LoVo (cell line): Measurements from ENCODE around the gene ZNF616.

Experiments used
- DNase-seq: peaks from one replicate; pipeline ENCODE4 v3.0.0-alpha.2; 2016; ENCODE audit warnings: low spot score

ZNF616 gene

GRCh38 chr19:52139252-52140031 is at the start of gene ZNF616:
TSS of gene ZNF616 (minus strand) at chr19:52139938. CDS start at chr19:52130512, 9,426 bp downstream.
- peak; percentile 81 for DNase-seq

GRCh38 chr19:52188822-52189734 is 49.3 kb upstream of the ZNF616 start:
- DNase-seq = no peak

- DNase-seq = no peak
These were observed 47.7 kb upstream of the ZNF616 start for GRCh38 chr19:52187407-52187806.

- no peak for DNase-seq
These were observed 36.8 kb upstream of the ZNF616 start for GRCh38 chr19:52176574-52176973.

GRCh38 chr19:52172347-52172746 is 32.6 kb upstream of the ZNF616 start:
- no peak for DNase-seq

GRCh38 chr19:52171321-52172169 is 31.8 kb upstream of the ZNF616 start, which contains the start of gene ZNF836:
TSS of gene ZNF836 (minus strand) at chr19:52171621. CDS start at chr19:52168072, 3,549 bp downstream.
- peak; percentile 78 for DNase-seq

GRCh38 chr19:52170863-52171320 is 31.2 kb upstream of the ZNF616 start:
- DNase-seq = no peak

- DNase-seq = no peak
These were observed 30.6 kb upstream of the ZNF616 start for GRCh38 chr19:52170304-52170703.

GRCh38 chr19:52155596-52156359 is 16.0 kb upstream of the ZNF616 start:
- DNase-seq = no peak

GRCh38 chr19:52148256-52148655 is 8.5 kb upstream of the ZNF616 start:
- no peak for DNase-seq

GRCh38 chr19:52142001-52142595 is 2.4 kb upstream of the ZNF616 start:
- DNase-seq = peak; percentile 7

- DNase-seq = no peak
These were observed 1.5 kb upstream of the ZNF616 start for GRCh38 chr19:52141203-52141602.

GRCh38 chr19:52140032-52140710 is 433 bp upstream of the ZNF616 start:
- DNase-seq = peak; percentile 94

GRCh38 chr19:52138983-52139251 is 821 bp downstream of the ZNF616 start:
- DNase-seq = no peak

- DNase-seq = peak; percentile 1
These were observed 1.3 kb downstream of the ZNF616 start for GRCh38 chr19:52138278-52138982.

- DNase-seq = no peak
These were observed 19.5 kb downstream of the ZNF616 start for GRCh38 chr19:52120286-52120685.

GRCh38 chr19:52115526-52116053 is 24.1 kb downstream of the ZNF616 start:
- no peak for DNase-seq

GRCh38 chr19:52114691-52115090 is 25.0 kb downstream of the ZNF616 start:
- DNase-seq = no peak

- DNase-seq = no peak
These were observed 27.1 kb downstream of the ZNF616 start for GRCh38 chr19:52112624-52113023.
